Heart right ventricle (tissue), 16 donors: ENCODE results near the gene INO80B. TPM values are rescaled to one million over a fixed set of nuclear protein-coding genes. Genes with fewer than 3 reads are reported as not detected.

Source experiments
- ATAC-seq, 8 donors: fragments of 200-7000 bp; cut with Tn5 transposase; one replicate each; pipeline ENCODE4 v1.9.1; 2020; ENCODE audit warnings: mild to moderate bottlenecking in 8 of 8, moderate library complexity in 8 of 8, moderate number of reproducible peaks in 1 of 8
- DNase-seq, 2 donors: peaks; one replicate each; pipeline ENCODE4 v3.0.0-alpha.2; 2020
- H3K27ac ChIP-seq, 10 donors: fragments of 200-600 bp; sonication (generic) in 2 of 10; one replicate each; pipeline versions ENCODE4 v1.5.0 to v1.8.0; 2020 to 2022; ENCODE audit warnings: mild to moderate bottlenecking in 3 of 10
- H3K27me3 ChIP-seq, 7 donors: fragments of 200-600 bp; one replicate each; pipeline ENCODE4 v1.8.0; 2021 to 2022; ENCODE audit warnings: mild to moderate bottlenecking in 2 of 7
- H3K36me3 ChIP-seq, 9 donors: fragments of 200-600 bp; sonication (generic) in 1 of 9; one replicate each; pipeline versions ENCODE4 v1.5.0 to v1.8.0; 2020 to 2022; ENCODE audit warnings: mild to moderate bottlenecking in 2 of 9
- H3K4me1 ChIP-seq, 9 donors: fragments of 200-600 bp; sonication (generic) in 1 of 9; one replicate each; pipeline versions ENCODE4 v1.5.0 to v1.8.0; 2020 to 2022; ENCODE audit warnings: mild to moderate bottlenecking in 4 of 9
- H3K4me3 ChIP-seq, 10 donors: fragments of 200-600 bp; sonication (generic) in 2 of 10; one replicate each; pipeline versions ENCODE4 v1.5.0 to v1.8.0; 2020 to 2022; ENCODE audit warnings: mild to moderate bottlenecking in 7 of 10, moderate library complexity in 2 of 10
- H3K9me3 ChIP-seq, 11 donors: fragments of 200-600 bp in 10 of 11; sonication (generic) in 2 of 11; one replicate each; pipeline versions ENCODE4 v1.5.0 to v1.8.0; 2013 to 2022; ENCODE audit warnings: mild to moderate bottlenecking in 2 of 11, control low read depth in 1 of 11, moderate library complexity in 1 of 11
- CTCF ChIP-seq, 9 donors: fragments of 200-600 bp; sonication (generic) in 2 of 9; IDR thresholded peaks; one replicate each; pipeline versions ENCODE4 v1.5.0 to v1.8.0; 2021 to 2022; ENCODE audit warnings: antibody characterized with exemption in 9 of 9, mild to moderate bottlenecking in 5 of 9, moderate library complexity in 1 of 9
- WGBS, 2 donors: extraction: QIAGEN DNeasy Blood & Tissue Kit; methylation state at CpG; one replicate each; pipeline ENCODE4 v1.1.7; 2013; ENCODE audit warnings: inconsistent platforms in 1 of 2; 5-methylcytosine and 5-hydroxymethylcytosine counted together
- intact Hi-C, 10 donors: fragments of 100-400 bp; cut with DNase I; formaldehyde crosslinking; loops; one replicate each; pipeline versions ENCODE4 v1.11.1 to v1.14.2; 2022
- polyA plus RNA-seq, 2 donors: library from polyadenylated mRNA; stranded (reverse); fragments of 200-250 nt; gene quantifications; one replicate each; pipeline ENCODE4 v1.2.3, GENCODE V29; 2013
- total RNA-seq, 10 donors: library from RNA; stranded (reverse); fragmentation: NEBNext Ultra II Directional in 3 of 10; extraction: Animal tissue kit (Norgen Biotek cat#: 25700) in 3 of 10; gene quantifications; one replicate each; pipeline versions ENCODE4 v1.2.1 to v1.2.4, GENCODE V29; 2021 to 2023
- donor health status: Arrhythmogenic right ventricular cardiomyopathy.
- donor health status: ischemic (EF 13 %, LVEDD 7.1; RV severe dilation, severe dysfunction).
- donor health status: healthy with polysubstance abuse.
- donor health status: DM: no; HTN: yes; CAD: no.
- donor health status: DM: no; HTN: no; CAD: no.
- donor health status: ischemic (EF 25% LVEDD 6.9; RV normal size, moderate dysfunction).
- donor health status: ischemic (EF 25% LVEDD 5.7; RV mildly dilated, moderate dysfunction).
- donor health status: healthy.
- donor health status: DM: yes; HTN: yes; CAD: no.
- donor health status: Ischemic cardiomyopathy.
- donor health status: ischemic (EF 35%, LVEDD 5.7; RV mildly dilated, moderate dysfunction).
- donor health status: nonischemic (EF 11% LVEDD 7.7; RV severe dilation, severe dysfunction).
- donor health status: DM: yes; HTN: yes; CAD: no.
- donor health status: PGD.
- donor health status: ischemic (EF 29% LVEDD 5.4; RV normal size, mild dysfunction).
- donor health status: nonischemic (EF 23%, LVEDD 6.1; RV moderate dilation, normal function).

The INO80B gene
- total and polyA plus RNA-seq, 12 donors: 8.9 to 40.7 (median 19.8) TPM

GRCh38 chr2:74489906-74490305 is 35.0 kb downstream of the INO80B start:
- Histone ChIP-seq H3K4me3 (no peak overlapping the region), H3K36me3 (peaks cover 0 to 97% (median 33%) of the 10 kb centered on the region in 9 donors), H3K4me1 (no peaks in the 10 kb centered on the region), H3K27ac (no peak overlapping the region), H3K9me3 (no peaks in the 10 kb centered on the region), H3K27me3 (no peaks in the 10 kb centered on the region)
- ATAC-seq (no peak), DNase-seq (no peak)
- TF ChIP-seq CTCF (IDR thresholded peaks at IDR 0.05): no peak
- intact Hi-C loops: loop anchor here in 1 of 10 donors (5.0 kb wide), 1 partner anchor 97 kb away; no protein-coding TSS in a partner anchor
- WGBS, 2 donors: 92% methylated on average over 9 of the region's 9 CpGs

GRCh38 chr2:74491648-74492544 is 37.0 kb downstream of the INO80B start:
- Histone ChIP-seq H3K27ac (no peak overlapping the region), H3K9me3 (no peaks in the 10 kb centered on the region), H3K27me3 (peaks cover 0 to 6% (median 3%) of the 10 kb centered on the region in 7 donors), H3K36me3 (peaks cover 0 to 77% (median 33%) of the 10 kb centered on the region in 9 donors), H3K4me3 (no peak overlapping the region), H3K4me1 (no peaks in the 10 kb centered on the region)
- intact Hi-C loops: no loop called here
- no peak for TF ChIP-seq CTCF (IDR thresholded peaks at IDR 0.05)
- no peak for DNase-seq
- ATAC-seq: peak in 2 of 8 donors; percentile 12 to 22
- 91 to 95% methylated on average over 12 of the region's 12 CpGs for WGBS, 2 donors

- H3K27me3 ChIP-seq: peaks cover 4 to 22% (median 20%) of the 10 kb centered on the region in 7 donors
- no peaks in the 10 kb centered on the region for H3K9me3 ChIP-seq
- H3K4me3 ChIP-seq: no peak overlapping the region
- no peak for TF ChIP-seq CTCF (IDR thresholded peaks at IDR 0.05)
- no peak for DNase-seq
- ATAC-seq: no peak
- H3K4me1 ChIP-seq: peaks cover 8 to 14% (median 12%) of the 10 kb centered on the region in 9 donors
- 90 to 93% methylated on average over 3 of the region's 3 CpGs for WGBS, 2 donors
- peaks cover 0 to 61% (median 33%) of the 10 kb centered on the region in 9 donors for H3K36me3 ChIP-seq
- intact Hi-C loops: no loop called here
- no peak overlapping the region for H3K27ac ChIP-seq
Measured at GRCh38 chr2:74493546-74493945, 38.7 kb downstream of the INO80B start.

- intact Hi-C loops: no loop called here
- H3K27me3 ChIP-seq: peaks cover 9 to 41% (median 39%) of the 10 kb centered on the region in 7 donors
- 89 to 90% methylated on average over 1 of the region's 1 CpG for WGBS, 2 donors
- DNase-seq: no peak
- H3K27ac ChIP-seq: no peak overlapping the region
- no peak overlapping the region for H3K4me3 ChIP-seq
- peaks cover 11 to 31% (median 26%) of the 10 kb centered on the region in 9 donors for H3K4me1 ChIP-seq
- no peak for ATAC-seq
- H3K36me3 ChIP-seq: peaks cover 0 to 44% (median 30%) of the 10 kb centered on the region in 9 donors
- no peak for TF ChIP-seq CTCF (IDR thresholded peaks at IDR 0.05)
- no peaks in the 10 kb centered on the region for H3K9me3 ChIP-seq
Measured at GRCh38 chr2:74495440-74495839, 40.6 kb downstream of the INO80B start.
